Sigmoid colon (tissue), 4 donors: ENCODE data around the gene ARVCF.

ENCODE experiments used
- CTCF ChIP-seq, 4 experiments: fragments of 450-650 bp in 3 of 4; fragments of 200-600 bp in 1 of 4; IDR thresholded peaks; one replicate each; pipeline ENCODE4 v1.5.1; 2016 to 2019; ENCODE audit warnings: antibody characterized with exemption in 4 of 4, mild to moderate bottlenecking in 3 of 4, moderate library complexity in 2 of 4
- EP300 ChIP-seq, 4 donors: sonication (generic); formaldehyde crosslinking; IDR thresholded peaks; one replicate each; pipeline ENCODE4 v1.6.1; 2017; ENCODE audit warnings: antibody characterized with exemption in 4 of 4
- POLR2A ChIP-seq, 2 donors: fragments of 450-650 bp; IDR thresholded peaks; one replicate each; pipeline ENCODE4 v1.6.1; 2016; ENCODE audit warnings: antibody characterized with exemption in 2 of 2, mild to moderate bottlenecking in 2 of 2, moderate library complexity in 2 of 2
- POLR2AphosphoS5 ChIP-seq, 4 donors: sonication (generic); formaldehyde crosslinking; IDR thresholded peaks; one replicate each; pipeline ENCODE4 v1.6.1; 2017; ENCODE audit warnings: antibody characterized with exemption in 4 of 4

- TF ChIP-seq CTCF (IDR thresholded peaks at IDR 0.05) = no peak
- no peak for TF ChIP-seq POLR2AphosphoS5 (IDR thresholded peaks at IDR 0.05)
- TF ChIP-seq POLR2A (IDR thresholded peaks at IDR 0.05) = no peak
- no peak for TF ChIP-seq EP300 (IDR thresholded peaks at IDR 0.05)
These were observed 40.2 kb upstream of the ARVCF start for GRCh38 chr22:20056696-20057386.
